ENCODE data around the gene TFR2. TPM values are rescaled to one million over a fixed set of nuclear protein-coding genes. Genes with fewer than 3 reads are reported as not detected.
A peak's percentile ranks its signal among the peaks of the same experiment; 100 is the strongest.

The TFR2 gene
- total and polyA plus RNA-seq, 2 of the 13 experiments (the other 11 are each of a cell fraction or from before 2014, with no cell fraction given) = 36.9 to 64.2 TPM

- TF ChIP-seq ZNF407 (CRISPR knock-in tag; IDR thresholded peaks at IDR 0.05; ENCODE audit: not compliant biosample characterization) (peak; percentile 18), ZNF343 (CRISPR knock-in tag; IDR thresholded peaks at IDR 0.05) (no peak), ARID4A (CRISPR knock-in tag; IDR thresholded peaks at IDR 0.05; ENCODE audit: borderline replicate concordance) (0 out of 2 replicates have a peak, but pooled peaks have one; percentile 8), CC2D1A (CRISPR knock-in tag; IDR thresholded peaks at IDR 0.05) (no peak), TIGD3 (CRISPR knock-in tag; IDR thresholded peaks at IDR 0.05; ENCODE audit: borderline replicate concordance) (no peak), ZNF558 (CRISPR knock-in tag; IDR thresholded peaks at IDR 0.05; ENCODE audit: borderline replicate concordance) (peak; percentile 16; the same call in 1 of the 2 replicates)
- TF ChIP-seq, protein P1, sequence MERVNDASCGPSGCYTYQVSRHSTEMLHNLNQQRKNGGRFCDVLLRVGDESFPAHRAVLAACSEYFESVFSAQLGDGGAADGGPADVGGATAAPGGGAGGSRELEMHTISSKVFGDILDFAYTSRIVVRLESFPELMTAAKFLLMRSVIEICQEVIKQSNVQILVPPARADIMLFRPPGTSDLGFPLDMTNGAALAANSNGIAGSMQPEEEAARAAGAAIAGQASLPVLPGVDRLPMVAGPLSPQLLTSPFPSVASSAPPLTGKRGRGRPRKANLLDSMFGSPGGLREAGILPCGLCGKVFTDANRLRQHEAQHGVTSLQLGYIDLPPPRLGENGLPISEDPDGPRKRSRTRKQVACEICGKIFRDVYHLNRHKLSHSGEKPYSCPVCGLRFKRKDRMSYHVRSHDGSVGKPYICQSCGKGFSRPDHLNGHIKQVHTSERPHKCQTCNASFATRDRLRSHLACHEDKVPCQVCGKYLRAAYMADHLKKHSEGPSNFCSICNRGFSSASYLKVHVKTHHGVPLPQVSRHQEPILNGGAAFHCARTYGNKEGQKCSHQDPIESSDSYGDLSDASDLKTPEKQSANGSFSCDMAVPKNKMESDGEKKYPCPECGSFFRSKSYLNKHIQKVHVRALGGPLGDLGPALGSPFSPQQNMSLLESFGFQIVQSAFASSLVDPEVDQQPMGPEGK (CRISPR knock-in tag; IDR thresholded peaks at IDR 0.05) = no peak
- TF ChIP-seq, protein P2, sequence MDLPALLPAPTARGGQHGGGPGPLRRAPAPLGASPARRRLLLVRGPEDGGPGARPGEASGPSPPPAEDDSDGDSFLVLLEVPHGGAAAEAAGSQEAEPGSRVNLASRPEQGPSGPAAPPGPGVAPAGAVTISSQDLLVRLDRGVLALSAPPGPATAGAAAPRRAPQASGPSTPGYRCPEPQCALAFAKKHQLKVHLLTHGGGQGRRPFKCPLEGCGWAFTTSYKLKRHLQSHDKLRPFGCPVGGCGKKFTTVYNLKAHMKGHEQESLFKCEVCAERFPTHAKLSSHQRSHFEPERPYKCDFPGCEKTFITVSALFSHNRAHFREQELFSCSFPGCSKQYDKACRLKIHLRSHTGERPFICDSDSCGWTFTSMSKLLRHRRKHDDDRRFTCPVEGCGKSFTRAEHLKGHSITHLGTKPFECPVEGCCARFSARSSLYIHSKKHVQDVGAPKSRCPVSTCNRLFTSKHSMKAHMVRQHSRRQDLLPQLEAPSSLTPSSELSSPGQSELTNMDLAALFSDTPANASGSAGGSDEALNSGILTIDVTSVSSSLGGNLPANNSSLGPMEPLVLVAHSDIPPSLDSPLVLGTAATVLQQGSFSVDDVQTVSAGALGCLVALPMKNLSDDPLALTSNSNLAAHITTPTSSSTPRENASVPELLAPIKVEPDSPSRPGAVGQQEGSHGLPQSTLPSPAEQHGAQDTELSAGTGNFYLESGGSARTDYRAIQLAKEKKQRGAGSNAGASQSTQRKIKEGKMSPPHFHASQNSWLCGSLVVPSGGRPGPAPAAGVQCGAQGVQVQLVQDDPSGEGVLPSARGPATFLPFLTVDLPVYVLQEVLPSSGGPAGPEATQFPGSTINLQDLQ (CRISPR knock-in tag; IDR thresholded peaks at IDR 0.05) = no peak
Observed at GRCh38 chr7:100674411-100675104, 33.2 kb upstream of the TFR2 start (continued).
